Endodermal cell (in vitro differentiated cells): Measurements from ENCODE around the gene BACE1. TPM values are rescaled to one million over a fixed set of nuclear protein-coding genes. Genes with fewer than 3 reads are reported as not detected.

Experiments
- DNase-seq: peaks from one replicate; pipeline ENCODE4 v3.0.0-alpha.2; 2017
- H3K27ac ChIP-seq: 2 replicates; pipeline ENCODE4 v1.5.1; 2013; ENCODE audit warnings: mild to moderate bottlenecking, low read depth, low read length, moderate library complexity
- H3K27me3 ChIP-seq: 2 replicates; pipeline ENCODE4 v1.6.1; 2013; ENCODE audit warnings: mild to moderate bottlenecking, low read length, moderate library complexity; ENCODE audit not compliant: insufficient read depth, control insufficient read depth, poor library complexity, severe bottlenecking
- H3K36me3 ChIP-seq: 2 replicates; pipeline ENCODE4 v1.7.0; 2013; ENCODE audit warnings: mild to moderate bottlenecking, low read length, moderate library complexity; ENCODE audit not compliant: control insufficient read depth, insufficient read depth
- H3K4me1 ChIP-seq: one replicate; pipeline ENCODE4 v1.7.0; 2013; ENCODE audit warnings: low read length; ENCODE audit not compliant: control insufficient read depth, insufficient read depth
- H3K4me3 ChIP-seq: 2 replicates; pipeline ENCODE4 v1.5.1; 2013; ENCODE audit warnings: mild to moderate bottlenecking, low read length, moderate library complexity
- H3K9ac ChIP-seq: 2 replicates; pipeline ENCODE4 v1.6.1; 2013; ENCODE audit warnings: mild to moderate bottlenecking, low read length, moderate library complexity; ENCODE audit not compliant: poor library complexity, severe bottlenecking; ENCODE audit errors: extremely low read depth
- H3K9me3 ChIP-seq: 2 replicates; pipeline ENCODE4 v1.6.1; 2013; ENCODE audit warnings: mild to moderate bottlenecking, low read length, moderate library complexity; ENCODE audit not compliant: control insufficient read depth
- H3K27ac Mint-ChIP-seq: 2 replicates; pipeline ENCODE4 v1.8.0; 2020; ENCODE audit warnings: mixed read lengths
- H3K27me3 Mint-ChIP-seq: 2 replicates; pipeline ENCODE4 v1.8.0; 2021; ENCODE audit warnings: mild to moderate bottlenecking, mixed read lengths; ENCODE audit not compliant: insufficient read depth
- H3K36me3 Mint-ChIP-seq: 2 replicates; pipeline ENCODE4 v1.8.0; 2020; ENCODE audit warnings: low read depth, mixed read lengths
- H3K4me1 Mint-ChIP-seq: 2 replicates; pipeline ENCODE4 v1.8.0; 2020; ENCODE audit warnings: mixed read lengths
- H3K4me3 Mint-ChIP-seq: 2 replicates; pipeline ENCODE4 v1.8.0; 2020; ENCODE audit warnings: mild to moderate bottlenecking, moderate library complexity, mixed read lengths
- H3K9me3 Mint-ChIP-seq: 2 replicates; pipeline ENCODE4 v1.8.0; 2020; ENCODE audit warnings: mild to moderate bottlenecking, mixed read lengths
- CTCF ChIP-seq: fragments of 200-600 bp; sonication (generic); conservative IDR thresholded peaks from 2 replicates; pipeline ENCODE4 v1.5.0; 2021; ENCODE audit warnings: antibody characterized with exemption, mild to moderate bottlenecking
- WGBS, 2 experiments: methylation state at CpG; one replicate each; pipeline versions ENCODE4 v1.1.5 to v1.1.7; 2013; ENCODE audit warnings: missing lambda C conversion rate in 2 of 2, mixed read lengths in 1 of 2; ENCODE audit not compliant: insufficient coverage in 1 of 2, insufficient read length in 1 of 2; 5-methylcytosine and 5-hydroxymethylcytosine counted together
- total RNA-seq, 2 donors: library from RNA; stranded (reverse); fragmentation: NEBNext Ultra II Directional in 1 of 2; extraction: Animal tissue kit (Norgen Biotek cat#: 25700) in 1 of 2; gene quantifications; 2 replicates in 1 of 2; 3 replicates in 1 of 2; pipeline ENCODE4 v1.2.1, GENCODE V29; 2021

Gene BACE1
- total RNA-seq, 2 donors from 2014 or later, result 20.8 to 21.7 TPM

- Mint-ChIP-seq H3K4me1 (peaks cover 42% of the 10 kb centered on the region), H3K27me3 (peaks cover 1% of the 10 kb centered on the region), H3K4me3 (no peak overlapping the region), H3K27ac (no peak overlapping the region), H3K9me3 (no peaks in the 10 kb centered on the region), H3K36me3 (peaks cover 2% of the 10 kb centered on the region)
- WGBS, 2 experiments, result 72 to 75% methylated on average over 4 of the region's 4 CpGs
- Histone ChIP-seq H3K27ac (no peak overlapping the region), H3K36me3 (peaks cover 6% of the 10 kb centered on the region), H3K27me3 (no peaks in the 10 kb centered on the region), H3K9ac (no peak overlapping the region), H3K9me3 (no peaks in the 10 kb centered on the region), H3K4me3 (no peak overlapping the region), H3K4me1 (peaks cover 29% of the 10 kb centered on the region)
- TF ChIP-seq CTCF, result no peak
- DNase-seq, result no peak
These were observed 13.0 kb downstream of the BACE1 start for GRCh38 chr11:117303101-117303500.

- Mint-ChIP-seq H3K4me3 (no peak overlapping the region), H3K36me3 (peaks cover 2% of the 10 kb centered on the region), H3K4me1 (peaks cover 42% of the 10 kb centered on the region), H3K27ac (no peak overlapping the region), H3K9me3 (no peaks in the 10 kb centered on the region), H3K27me3 (peaks cover 1% of the 10 kb centered on the region)
- Histone ChIP-seq H3K9ac (no peak overlapping the region), H3K4me3 (no peak overlapping the region), H3K27ac (no peak overlapping the region), H3K4me1 (peaks cover 29% of the 10 kb centered on the region), H3K9me3 (no peaks in the 10 kb centered on the region), H3K36me3 (peaks cover 6% of the 10 kb centered on the region), H3K27me3 (no peaks in the 10 kb centered on the region)
- TF ChIP-seq CTCF, result no peak
- 81 to 93% methylated on average over 3 to 7 of the region's 7 CpGs for WGBS, 2 experiments
- no peak for DNase-seq
These were observed 13.8 kb downstream of the BACE1 start for GRCh38 chr11:117302228-117302627.

GRCh38 chr11:117300773-117301172 is 15.3 kb downstream of the BACE1 start:
- H3K4me3 Mint-ChIP-seq, result no peak overlapping the region
- no peak overlapping the region for H3K9ac ChIP-seq
- H3K4me1 ChIP-seq, result peaks cover 31% of the 10 kb centered on the region
- H3K4me1 Mint-ChIP-seq, result peaks cover 42% of the 10 kb centered on the region
- H3K9me3 ChIP-seq, result no peaks in the 10 kb centered on the region
- H3K27me3 ChIP-seq, result no peaks in the 10 kb centered on the region
- TF ChIP-seq CTCF, result no peak
- no peaks in the 10 kb centered on the region for H3K36me3 ChIP-seq
- H3K4me3 ChIP-seq, result no peak overlapping the region
- H3K27ac Mint-ChIP-seq, result no peak overlapping the region
- H3K9me3 Mint-ChIP-seq, result no peaks in the 10 kb centered on the region
- peaks cover 1% of the 10 kb centered on the region for H3K27me3 Mint-ChIP-seq
- H3K27ac ChIP-seq, result no peak overlapping the region
- peaks cover 2% of the 10 kb centered on the region for H3K36me3 Mint-ChIP-seq
- 88 to 94% methylated on average over 5 of the region's 5 CpGs for WGBS, 2 experiments
- no peak for DNase-seq
